IPS-NIHi7 (cell line): ENCODE results near the gene KRTAP5-8.
"Not testable (repeated sequence)": the region's sequence is repeated elsewhere in the genome, so short reads cannot be mapped to it uniquely, and the experiment has no call there.

Experiments
- DNase-seq: peaks from one replicate; pipeline ENCODE4 v3.0.0; 2012; ENCODE audit warnings: mixed read lengths; ENCODE audit errors: extremely low spot score

The KRTAP5-8 gene

DNA sequence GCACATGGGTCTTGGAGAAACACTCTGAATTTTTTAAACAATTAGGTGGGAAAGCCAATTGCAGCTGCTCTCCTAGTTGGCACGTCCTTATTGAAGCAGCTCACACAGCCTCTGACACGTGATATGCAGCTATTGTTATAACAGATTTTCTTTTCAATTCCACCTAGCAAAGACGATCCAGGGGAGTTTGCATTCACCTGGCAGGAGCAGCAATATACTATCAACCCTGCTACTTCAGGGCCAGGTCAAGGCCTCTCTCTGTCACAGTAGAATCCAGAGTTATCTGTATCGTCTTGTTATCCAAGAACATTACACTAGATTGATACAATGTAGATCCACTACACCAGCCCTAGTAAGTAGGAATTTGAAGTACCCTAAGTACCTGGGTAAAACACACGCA lies 36.6 kb downstream of the KRTAP5-8 start:
- DNase-seq = no peak

DNA sequence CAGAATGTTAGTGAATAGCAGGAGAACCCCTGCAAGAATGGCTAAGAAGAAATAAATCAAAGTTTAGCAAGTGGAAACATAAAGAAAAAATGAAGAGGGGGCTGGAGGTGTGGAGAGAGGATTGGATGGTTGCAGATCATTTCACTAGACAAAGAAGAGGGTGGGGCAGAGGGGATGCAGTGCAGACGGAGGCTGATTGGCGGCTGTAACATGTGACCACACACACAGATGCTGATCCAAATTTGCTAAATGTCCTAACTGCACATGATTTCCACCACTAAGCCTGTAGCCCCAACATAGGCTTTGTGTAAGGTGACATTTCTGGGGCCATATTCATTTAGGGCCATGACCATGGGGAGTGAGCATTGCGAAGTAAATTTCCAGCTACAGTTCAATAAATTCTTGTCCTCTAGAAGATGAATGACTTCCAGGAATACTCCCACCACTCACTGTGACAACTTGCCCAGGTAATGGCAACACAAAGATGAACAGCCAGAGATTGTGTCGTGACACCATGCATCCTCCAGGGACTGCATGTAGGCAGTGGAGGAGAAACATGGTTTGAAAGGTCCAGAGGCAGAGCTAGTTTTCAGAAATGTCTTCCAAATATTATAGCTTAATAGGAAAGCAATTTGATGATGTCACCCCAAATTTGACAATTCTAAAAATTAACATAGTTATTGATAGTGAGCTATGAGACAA lies 38.0 kb downstream of the KRTAP5-8 start:
- no peak for DNase-seq

DNA sequence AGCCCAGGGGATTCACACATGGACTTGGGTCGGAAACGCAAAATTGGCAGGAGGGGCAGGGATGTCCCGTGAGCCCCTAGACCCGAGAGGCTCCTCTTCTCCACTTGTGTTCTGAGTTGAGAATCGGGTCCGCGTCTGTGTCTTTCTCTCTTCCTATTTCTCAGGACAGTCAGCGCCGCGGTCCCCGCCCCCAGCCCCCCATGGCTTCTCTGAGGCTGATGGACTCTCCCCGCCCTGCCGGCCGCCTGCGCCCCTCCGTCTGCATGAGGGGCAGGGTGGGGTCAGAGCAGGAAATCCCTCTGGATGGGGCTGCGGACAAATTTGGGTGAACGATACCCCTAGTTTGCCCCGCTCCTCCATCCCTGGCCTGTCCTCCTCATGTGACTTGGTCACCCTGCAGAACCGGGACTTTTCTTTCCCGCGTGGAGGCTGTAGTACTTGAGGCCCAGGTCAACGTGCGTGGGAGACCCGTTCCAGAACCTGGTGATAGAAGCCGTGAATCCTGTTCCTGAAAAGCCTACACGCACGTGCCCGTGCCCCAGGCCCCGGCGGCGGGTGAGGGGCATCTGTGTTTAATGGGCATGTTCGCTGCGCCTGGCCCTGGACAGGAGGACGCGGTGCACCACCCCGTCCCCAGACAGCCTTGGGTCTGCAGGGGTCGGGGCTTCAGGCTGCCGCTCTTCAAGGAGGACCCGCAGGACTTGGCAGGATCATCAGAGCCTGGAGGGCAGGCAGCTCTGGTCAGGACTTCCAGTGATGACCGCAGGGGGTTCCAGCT lies 39.1 kb downstream of the KRTAP5-8 start:
- not testable (repeated sequence) for DNase-seq

DNA sequence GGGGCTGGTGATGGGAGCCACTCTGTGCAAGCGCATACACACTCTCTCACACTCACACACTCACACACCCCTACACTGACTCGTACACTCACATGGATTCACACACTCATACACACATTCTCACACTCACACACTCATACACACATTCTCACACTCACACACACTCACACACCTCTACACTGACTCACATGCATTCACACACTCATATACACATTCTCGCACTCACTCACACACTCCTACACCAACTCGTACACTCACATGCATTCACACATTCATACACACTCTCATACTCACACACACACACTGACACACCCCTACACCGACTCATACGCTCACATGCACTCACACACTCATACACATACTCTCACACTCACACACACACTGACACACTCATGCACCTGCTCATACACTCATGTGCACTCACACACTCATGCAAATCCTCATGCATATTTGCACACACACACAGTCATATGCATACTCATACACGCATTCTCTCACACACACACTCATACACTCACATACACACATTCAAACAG lies 39.7 kb downstream of the KRTAP5-8 start:
- no peak for DNase-seq

DNA sequence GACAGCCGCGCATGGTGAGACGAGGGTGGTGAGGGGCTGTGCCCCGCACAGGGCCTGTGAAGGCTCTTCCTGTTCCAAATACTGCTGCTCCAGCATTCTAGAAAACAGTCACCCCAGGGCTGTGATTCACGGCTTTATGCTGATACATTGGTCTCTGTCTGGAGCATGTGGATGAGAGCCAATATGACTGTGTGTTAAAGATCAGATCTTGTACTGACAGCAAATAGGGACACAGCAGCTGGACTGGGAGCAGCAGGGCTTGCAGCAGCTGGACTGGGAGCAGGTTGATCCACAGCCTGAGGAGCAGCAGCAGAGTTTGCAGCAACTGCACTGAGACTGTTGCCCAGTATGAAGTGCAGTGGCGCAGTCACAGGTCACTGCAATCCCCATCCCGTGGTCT lies 41.7 kb downstream of the KRTAP5-8 start:
- DNase-seq = not testable (repeated sequence)

DNA sequence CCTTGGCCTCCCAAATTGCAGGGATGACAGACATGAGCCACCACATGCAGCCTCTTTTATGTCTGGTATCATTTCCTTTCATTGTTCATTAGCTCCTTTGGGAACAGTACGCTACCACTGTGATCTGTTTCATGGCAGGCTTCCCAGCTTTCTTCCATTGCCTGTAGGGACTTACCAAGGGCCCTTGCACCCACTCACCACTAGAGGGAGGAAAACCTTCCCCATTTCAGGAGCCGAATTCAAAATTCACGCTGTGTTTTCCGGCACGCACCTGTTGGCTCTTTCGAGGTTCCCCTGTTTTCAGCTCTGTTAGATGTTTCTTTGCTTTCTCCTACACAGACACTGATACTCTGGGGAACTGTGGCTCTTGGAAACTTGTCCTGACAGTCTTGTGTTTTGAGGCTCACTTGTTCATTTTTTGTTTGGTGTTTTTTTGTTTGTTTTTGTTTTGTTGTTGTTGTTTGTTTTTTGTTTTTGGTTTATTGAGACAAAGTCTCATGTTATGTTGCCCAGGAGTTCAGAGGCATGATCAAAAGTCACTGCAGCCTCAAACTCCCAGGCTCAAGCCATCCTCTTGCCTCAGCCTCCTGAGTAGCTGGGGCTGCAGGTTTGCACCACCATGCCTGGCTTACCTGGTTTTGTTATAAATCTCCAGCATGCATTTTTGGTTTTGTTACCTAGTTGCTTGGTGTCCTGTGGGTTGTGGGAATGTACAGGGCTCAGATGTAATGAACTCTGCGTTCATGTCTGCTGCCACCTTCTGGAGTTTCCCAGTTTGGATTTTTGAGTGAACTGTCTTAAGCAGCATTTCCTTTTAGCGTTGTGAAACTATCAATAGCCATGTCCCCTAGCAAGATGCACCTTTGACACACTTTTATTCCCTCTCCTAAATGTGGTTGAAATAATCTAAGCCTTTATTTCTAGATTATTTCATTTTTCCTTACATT lies 42.5 kb downstream of the KRTAP5-8 start:
- DNase-seq = peak; percentile 70

DNA sequence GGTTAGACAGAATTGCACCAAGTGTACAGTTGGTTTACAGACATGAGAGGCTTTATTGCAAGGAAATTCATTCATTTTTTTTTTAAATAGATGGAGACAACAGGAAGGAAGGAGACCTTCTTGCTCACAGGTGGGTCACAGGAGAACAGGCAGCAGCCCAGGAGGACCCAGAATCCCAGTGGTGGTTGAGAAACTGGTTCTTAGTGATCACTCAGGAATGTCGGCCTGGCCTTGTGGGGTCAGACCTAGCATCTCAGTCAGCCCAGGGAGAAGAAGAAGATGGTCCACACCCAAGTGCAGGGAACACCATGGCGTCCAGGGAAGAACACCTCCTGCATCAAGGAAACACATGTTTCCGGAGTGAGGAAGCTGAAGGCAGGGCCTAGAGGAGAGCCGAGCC lies 44.0 kb downstream of the KRTAP5-8 start:
- no peak for DNase-seq

DNA sequence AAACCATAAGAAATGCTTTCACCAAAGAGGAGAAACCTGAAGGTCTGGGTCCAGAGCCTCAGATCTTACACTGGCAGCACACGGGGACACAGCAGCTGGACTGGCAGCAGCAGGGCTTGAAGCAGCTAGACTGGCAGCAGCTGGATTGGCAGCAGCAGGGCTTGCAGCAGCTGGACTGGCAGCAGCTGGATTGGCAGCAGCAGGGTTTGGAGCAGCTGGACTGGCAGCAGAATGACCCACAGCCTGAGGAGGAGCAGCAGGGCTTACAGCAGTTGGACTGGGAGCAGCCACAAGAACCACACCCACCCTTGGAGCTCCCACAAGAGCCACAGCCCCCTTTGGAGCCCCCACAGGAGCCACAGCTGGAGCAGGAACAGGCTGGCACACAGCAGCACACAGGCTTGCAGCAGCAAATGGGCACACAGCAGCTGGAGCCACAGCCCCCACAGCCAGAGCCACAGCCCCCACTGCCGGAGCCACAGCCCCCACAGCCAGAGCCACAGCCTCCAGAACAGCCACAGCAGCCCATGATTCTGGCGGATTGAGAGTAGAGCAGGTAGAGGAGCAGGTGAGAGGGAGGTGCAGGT lies 44.6 kb downstream of the KRTAP5-8 start, which contains the start of gene KRTAP5-11:
KRTAP5-11 (minus strand) TSS at position 567 of the 587 bp plus-strand sequence; CDS start at position 529, 38 bp downstream.
- no peak for DNase-seq

DNA sequence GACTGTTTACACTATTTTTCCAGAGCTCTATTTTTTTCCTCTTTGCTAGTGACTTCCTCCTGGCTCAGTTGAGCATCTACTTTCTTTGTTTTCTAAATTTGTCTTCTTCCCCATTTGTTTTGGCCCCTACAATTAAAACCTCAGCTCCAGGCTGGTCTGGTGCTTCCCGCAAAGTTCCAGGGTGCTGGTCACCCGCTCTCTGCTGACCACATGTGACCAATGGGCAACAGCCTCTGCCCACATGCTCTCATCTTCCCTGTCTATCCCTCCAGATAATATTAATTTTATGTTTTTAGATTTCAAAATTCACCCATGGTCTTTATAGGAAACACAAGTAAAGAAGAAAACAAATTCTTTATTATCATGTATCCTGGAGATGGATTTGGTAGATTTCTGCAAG lies 45.1 kb downstream of the KRTAP5-8 start:
- DNase-seq = not testable (repeated sequence)

DNA sequence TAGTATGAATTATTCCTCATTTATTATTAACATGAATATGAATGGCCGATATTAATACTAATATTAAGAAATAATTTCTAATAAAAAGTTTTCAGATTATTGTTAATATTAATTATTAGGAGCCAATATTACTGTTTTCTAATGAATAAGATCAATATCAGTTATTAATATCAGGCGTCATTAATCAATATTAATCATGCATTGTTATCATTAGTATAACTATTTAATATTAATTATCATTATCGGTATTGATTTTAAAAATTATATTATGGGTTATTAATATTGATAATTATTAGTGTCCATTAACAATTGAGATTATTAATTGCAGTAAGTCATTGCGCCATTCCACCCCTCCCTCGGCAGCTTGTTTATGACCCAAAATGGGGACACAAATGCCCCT lies 47.8 kb downstream of the KRTAP5-8 start:
- DNase-seq = not testable (repeated sequence)

DNA sequence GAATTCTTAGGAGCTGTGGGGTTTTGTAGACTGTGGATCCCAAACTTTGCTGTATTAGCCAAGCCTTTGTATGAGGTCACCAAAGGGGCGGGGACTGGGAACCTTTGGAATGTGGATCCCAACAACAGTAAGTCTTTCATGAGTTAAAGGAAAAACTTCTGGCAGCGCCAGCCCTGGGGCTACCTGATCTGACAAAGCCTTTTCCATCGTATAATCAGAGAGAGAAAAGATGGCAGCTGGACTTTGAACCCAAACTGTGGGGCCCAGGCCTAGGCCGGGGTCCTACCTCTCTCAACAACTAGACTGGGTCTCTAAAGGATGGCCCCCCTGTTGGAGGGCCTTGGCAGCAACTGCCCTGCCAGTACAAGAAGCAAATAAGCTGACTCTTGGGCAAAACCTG lies 50.5 kb downstream of the KRTAP5-8 start:
- not testable (repeated sequence) for DNase-seq
